Upper lobe of left lung (tissue), 6 donors: Measurements from ENCODE around the gene ECT2. TPM values are rescaled to one million over a fixed set of nuclear protein-coding genes. Genes with fewer than 3 reads are reported as not detected.

Source experiments
- ATAC-seq, 2 donors: fragments of 200-7000 bp; cut with Tn5 transposase; one replicate each; pipeline ENCODE4 v1.9.1; 2022; ENCODE audit warnings: mild to moderate bottlenecking in 2 of 2, moderate library complexity in 2 of 2; ENCODE audit not compliant: low FRiP score in 2 of 2
- DNase-seq, 2 donors: peaks; one replicate each; pipeline ENCODE4 v3.0.0-alpha.2; 2019 to 2020
- H3K27ac ChIP-seq, 4 donors: fragments of 200-600 bp; sonication (generic); one replicate each; pipeline ENCODE4 v1.5.1; 2016 to 2019
- H3K27me3 ChIP-seq, 4 donors: fragments of 200-600 bp; sonication (generic); one replicate each; pipeline ENCODE4 v1.5.1; 2017 to 2019
- H3K36me3 ChIP-seq, 4 donors: fragments of 200-600 bp; sonication (generic); one replicate each; pipeline ENCODE4 v1.5.1; 2016 to 2019
- H3K4me1 ChIP-seq, 4 donors: fragments of 200-600 bp; sonication (generic); one replicate each; pipeline ENCODE4 v1.5.1; 2018 to 2019
- H3K4me3 ChIP-seq, 4 donors: fragments of 200-600 bp; sonication (generic); one replicate each; pipeline ENCODE4 v1.5.1; 2017 to 2019; ENCODE audit warnings: mild to moderate bottlenecking in 2 of 4, moderate library complexity in 1 of 4
- H3K9me3 ChIP-seq, 4 donors: fragments of 200-600 bp; sonication (generic); one replicate each; pipeline ENCODE4 v1.5.1; 2018 to 2019
- CTCF ChIP-seq, 6 experiments: fragments of 450-650 bp in 4 of 6; fragments of 200-600 bp in 2 of 6; sonication (generic) in 2 of 6; IDR thresholded peaks; one replicate each; pipeline ENCODE4 v1.5.1; 2016 to 2019; ENCODE audit warnings: antibody characterized with exemption in 6 of 6
- EP300 ChIP-seq, 4 donors: sonication (generic); formaldehyde crosslinking; IDR thresholded peaks; one replicate each; pipeline ENCODE4 v1.5.1; 2017; ENCODE audit warnings: antibody characterized with exemption in 4 of 4, control low read depth in 2 of 4
- POLR2A ChIP-seq, 4 donors: fragments of 450-650 bp; IDR thresholded peaks; one replicate each; pipeline ENCODE4 v1.5.1; 2016 to 2017; ENCODE audit warnings: antibody characterized with exemption in 4 of 4, mild to moderate bottlenecking in 2 of 4
- POLR2AphosphoS5 ChIP-seq, 2 donors: sonication (generic); formaldehyde crosslinking; IDR thresholded peaks; one replicate each; pipeline ENCODE4 v1.5.1; 2017; ENCODE audit warnings: antibody characterized with exemption in 2 of 2
- WGBS, 2 donors: methylation state at CpG; one replicate each; pipeline ENCODE4 v1.1.5; 2017 to 2018; 5-methylcytosine and 5-hydroxymethylcytosine counted together
- total RNA-seq, 6 donors: library from RNA; depleted of rRNA in 4 of 6; stranded (reverse); fragments of >200 nt in 4 of 6; gene quantifications; one replicate each; pipeline versions ENCODE4 v1.1.0 to v1.2.1, GENCODE V29; 2016 to 2021
- donor health status: DM: no; HTN: no; CAD: no; lungs with moderate emphysema.
- donor health status: DM: no; HTN: yes; CAD: no; lungs with severe emphysema.

Gene ECT2
- total RNA-seq, 6 donors from 2014 or later: 7.1 to 18.7 (median 13.7) TPM

DNA sequence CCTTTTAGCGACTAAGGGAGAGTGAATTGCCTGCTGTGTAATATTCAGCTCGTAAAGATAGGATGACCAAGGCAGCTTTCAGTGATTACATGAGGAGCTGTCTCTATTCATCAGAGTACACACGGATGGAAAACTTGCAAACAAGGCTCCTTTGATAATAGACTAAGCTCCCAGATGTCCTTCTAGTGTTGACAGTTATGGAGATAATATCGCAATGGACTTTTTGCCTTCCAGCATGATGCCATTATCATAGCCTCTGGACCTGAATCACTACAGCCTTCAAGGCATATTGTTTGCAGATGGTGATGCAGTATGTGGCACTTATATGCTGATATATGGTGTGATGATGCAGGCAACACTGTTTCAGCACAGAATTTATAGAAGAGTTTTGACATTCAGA, 93.9 kb downstream of the ECT2 start:
- WGBS, 2 donors: 79 to 81% methylated on average over 4 of the region's 4 CpGs
- DNase-seq (no peak), ATAC-seq (no peak)
- Histone ChIP-seq H3K4me3 (no peak overlapping the region), H3K4me1 (no peaks in the 10 kb centered on the region), H3K36me3 (no peaks in the 10 kb centered on the region), H3K27ac (no peak overlapping the region), H3K9me3 (no peaks in the 10 kb centered on the region), H3K27me3 (no peaks in the 10 kb centered on the region)
- no peak for TF ChIP-seq EP300 (IDR thresholded peaks at IDR 0.05)
- TF ChIP-seq CTCF (IDR thresholded peaks at IDR 0.05): no peak
- no peak for TF ChIP-seq POLR2A (IDR thresholded peaks at IDR 0.05)
- no peak for TF ChIP-seq POLR2AphosphoS5 (IDR thresholded peaks at IDR 0.05)

DNA sequence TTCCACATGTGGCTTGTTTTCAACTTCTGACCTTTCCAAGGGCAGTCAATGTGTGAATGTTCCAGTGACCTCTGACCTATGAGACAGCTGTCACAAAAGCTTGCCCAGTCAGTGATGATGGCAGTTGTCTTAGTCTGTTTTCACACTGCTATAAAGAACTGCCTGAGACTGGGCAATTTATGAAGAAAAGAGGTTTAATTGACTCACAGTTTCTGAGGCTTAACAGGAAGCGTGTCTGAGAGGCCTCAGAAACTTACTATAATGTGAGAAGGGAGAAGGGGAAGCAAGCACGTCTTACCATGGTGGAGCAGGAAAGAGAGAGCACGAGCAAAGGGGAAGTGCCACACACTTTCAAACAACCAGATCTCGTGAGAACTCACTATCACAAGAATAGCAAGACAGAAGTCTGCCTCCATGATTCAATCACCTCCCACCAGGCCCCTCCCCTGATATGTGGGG, 95.6 kb downstream of the ECT2 start:
- Histone ChIP-seq H3K27me3 (no peaks in the 10 kb centered on the region), H3K4me3 (no peak overlapping the region), H3K36me3 (no peaks in the 10 kb centered on the region), H3K4me1 (no peaks in the 10 kb centered on the region), H3K27ac (no peak overlapping the region), H3K9me3 (no peaks in the 10 kb centered on the region)
- 49 to 61% methylated on average over 4 of the region's 4 CpGs for WGBS, 2 donors
- TF ChIP-seq EP300 (IDR thresholded peaks at IDR 0.05) (no peak), POLR2A (IDR thresholded peaks at IDR 0.05) (no peak), POLR2AphosphoS5 (IDR thresholded peaks at IDR 0.05) (no peak), CTCF (IDR thresholded peaks at IDR 0.05) (no peak)
- ATAC-seq (no peak), DNase-seq (no peak)

- no peak for TF ChIP-seq POLR2A (IDR thresholded peaks at IDR 0.05)
- no peak for TF ChIP-seq CTCF (IDR thresholded peaks at IDR 0.05)
- no peak for TF ChIP-seq POLR2AphosphoS5 (IDR thresholded peaks at IDR 0.05)
- no peak for TF ChIP-seq EP300 (IDR thresholded peaks at IDR 0.05)
- no peak for ATAC-seq
- 80 to 89% methylated on average over 2 of the region's 2 CpGs for WGBS, 2 donors
- H3K9me3 ChIP-seq: no peaks in the 10 kb centered on the region
- no peak overlapping the region for H3K4me3 ChIP-seq
- no peak overlapping the region for H3K27ac ChIP-seq
- no peaks in the 10 kb centered on the region for H3K4me1 ChIP-seq
- H3K27me3 ChIP-seq: no peaks in the 10 kb centered on the region
- no peaks in the 10 kb centered on the region for H3K36me3 ChIP-seq
- DNase-seq: no peak
Observed at GRCh38 chr3:172846706-172847105, 96.2 kb downstream of the ECT2 start.

GRCh38 chr3:172847292-172847691, 96.8 kb downstream of the ECT2 start:
- no peaks in the 10 kb centered on the region for H3K9me3 ChIP-seq
- no peak overlapping the region for H3K4me3 ChIP-seq
- no peaks in the 10 kb centered on the region for H3K27me3 ChIP-seq
- H3K27ac ChIP-seq: no peak overlapping the region
- no peaks in the 10 kb centered on the region for H3K36me3 ChIP-seq
- TF ChIP-seq CTCF (IDR thresholded peaks at IDR 0.05) (no peak), POLR2A (IDR thresholded peaks at IDR 0.05) (no peak), POLR2AphosphoS5 (IDR thresholded peaks at IDR 0.05) (no peak), EP300 (IDR thresholded peaks at IDR 0.05) (no peak)
- H3K4me1 ChIP-seq: no peaks in the 10 kb centered on the region
- ATAC-seq (no peak), DNase-seq (no peak)

- ATAC-seq: no peak
Observed at GRCh38 chr3:172848910-172849309, 98.4 kb downstream of the ECT2 start.

More at GRCh38 chr3:172848910-172849309, 98.4 kb downstream of the ECT2 start:
- H3K4me3 ChIP-seq: no peak overlapping the region
- no peaks in the 10 kb centered on the region for H3K4me1 ChIP-seq
- no peaks in the 10 kb centered on the region for H3K27me3 ChIP-seq
- no peak for DNase-seq
- no peaks in the 10 kb centered on the region for H3K36me3 ChIP-seq
- H3K27ac ChIP-seq: no peak overlapping the region
- TF ChIP-seq CTCF (IDR thresholded peaks at IDR 0.05) (no peak), EP300 (IDR thresholded peaks at IDR 0.05) (no peak), POLR2AphosphoS5 (IDR thresholded peaks at IDR 0.05) (no peak), POLR2A (IDR thresholded peaks at IDR 0.05) (no peak)
- WGBS, 2 donors: 36 to 37% methylated on average over 1 of the region's 1 CpG
- H3K9me3 ChIP-seq: no peaks in the 10 kb centered on the region
